A673 (cell line): ENCODE results near the gene UBXN11. TPM values are rescaled to one million over a fixed set of nuclear protein-coding genes. Genes with fewer than 3 reads are reported as not detected.
A peak's percentile ranks its signal among the peaks of the same experiment; 100 is the strongest.

Experiments used
- BruUV-seq: library from RNA; stranded (reverse); fragments of 400-500 nt; replicated peaks from 2 replicates; lab custom pipeline; 2021; lab: Mats Ljungman, UMichigan
- CTCF ChIA-PET: fragments of 300-600 bp; sonication (Branson Sonifier 250); formaldehyde crosslinking; loops from one replicate; lab custom pipeline; 2022; ENCODE audit warnings: antibody characterized with exemption; lab: Charles Lee
- POLR2A ChIA-PET: fragments of 300-600 bp; sonication (Branson Sonifier 250); formaldehyde crosslinking; loops from one replicate; lab custom pipeline; 2022; ENCODE audit warnings: antibody characterized with exemption; ENCODE audit not compliant: low non-redundant PET; lab: Charles Lee
- DNase-seq: peaks from one replicate; pipeline ENCODE4 v3.0.0-alpha.2; 2015; ENCODE audit warnings: low spot score
- H3K27ac ChIP-seq: fragments of 200-600 bp; sonication (generic); 2 replicates; pipeline ENCODE4 v1.5.1; 2016; ENCODE audit warnings: mixed run types, low read depth, mild to moderate bottlenecking, mixed read lengths, antibody characterized with exemption, low read length; ENCODE audit not compliant: poor library complexity, severe bottlenecking
- H3K27me3 ChIP-seq: fragments of 200-600 bp; sonication (generic); replicated peaks from 2 replicates; pipeline ENCODE4 v1.6.1; 2017; ENCODE audit warnings: mixed run types, low read depth, mild to moderate bottlenecking, mixed read lengths, antibody characterized with exemption, low read length; ENCODE audit not compliant: insufficient read depth, poor library complexity
- H3K36me3 ChIP-seq: fragments of 200-600 bp; sonication (generic); 2 replicates; pipeline ENCODE4 v1.6.1; 2016; ENCODE audit warnings: mixed run types, mild to moderate bottlenecking, mixed read lengths, antibody characterized with exemption, low read length; ENCODE audit not compliant: insufficient read depth, poor library complexity, severe bottlenecking
- H3K4me1 ChIP-seq: fragments of 200-600 bp; sonication (generic); 2 replicates; pipeline ENCODE4 v1.6.1; 2017; ENCODE audit warnings: mixed run types, mild to moderate bottlenecking, mixed read lengths, antibody characterized with exemption, low read length; ENCODE audit not compliant: insufficient read depth, poor library complexity, severe bottlenecking
- H3K4me3 ChIP-seq: fragments of 200-600 bp; sonication (generic); 2 replicates; pipeline ENCODE4 v1.5.1; 2016; ENCODE audit warnings: low read depth, mixed run types, mild to moderate bottlenecking, mixed read lengths, low read length; ENCODE audit not compliant: poor library complexity, severe bottlenecking
- H3K9me3 ChIP-seq: fragments of 200-600 bp; sonication (generic); 2 replicates; pipeline ENCODE4 v1.6.1; 2016; ENCODE audit warnings: mixed run types, low read depth, mild to moderate bottlenecking, mixed read lengths, antibody characterized with exemption, low read length; ENCODE audit not compliant: poor library complexity, severe bottlenecking
- EZH2 ChIP-seq: fragments of 200-600 bp; sonication (generic); IDR thresholded peaks from 2 replicates; pipeline ENCODE4 v1.6.1; 2017; ENCODE audit warnings: borderline replicate concordance, low read depth, mild to moderate bottlenecking, mixed read lengths, antibody characterized with exemption, low read length; ENCODE audit not compliant: poor library complexity, severe bottlenecking
- intact Hi-C: fragments of 100-400 bp; cut with micrococcal nuclease; formaldehyde crosslinking; loops from one replicate; pipeline ENCODE4 v1.10.0; 2022; ENCODE audit not compliant: unreplicated experiment
- total RNA-seq: library from RNA; stranded (reverse); gene quantifications from 2 replicates; pipeline ENCODE4 v1.2.3, GENCODE V29; 2021
- TF ChIP-seq, protein P1 (sequence below): fragments of 300-800, 200-600 bp; sonication (generic); conservative IDR thresholded peaks from 2 replicates; pipeline ENCODE4 v1.5.1; 2017; ENCODE audit warnings: low read depth, mild to moderate bottlenecking, antibody characterized with exemption, low read length, moderate library complexity, mixed read lengths

UBXN11 gene
- total RNA-seq, 1 experiment from 2014 or later: 22.1 TPM

DNA sequence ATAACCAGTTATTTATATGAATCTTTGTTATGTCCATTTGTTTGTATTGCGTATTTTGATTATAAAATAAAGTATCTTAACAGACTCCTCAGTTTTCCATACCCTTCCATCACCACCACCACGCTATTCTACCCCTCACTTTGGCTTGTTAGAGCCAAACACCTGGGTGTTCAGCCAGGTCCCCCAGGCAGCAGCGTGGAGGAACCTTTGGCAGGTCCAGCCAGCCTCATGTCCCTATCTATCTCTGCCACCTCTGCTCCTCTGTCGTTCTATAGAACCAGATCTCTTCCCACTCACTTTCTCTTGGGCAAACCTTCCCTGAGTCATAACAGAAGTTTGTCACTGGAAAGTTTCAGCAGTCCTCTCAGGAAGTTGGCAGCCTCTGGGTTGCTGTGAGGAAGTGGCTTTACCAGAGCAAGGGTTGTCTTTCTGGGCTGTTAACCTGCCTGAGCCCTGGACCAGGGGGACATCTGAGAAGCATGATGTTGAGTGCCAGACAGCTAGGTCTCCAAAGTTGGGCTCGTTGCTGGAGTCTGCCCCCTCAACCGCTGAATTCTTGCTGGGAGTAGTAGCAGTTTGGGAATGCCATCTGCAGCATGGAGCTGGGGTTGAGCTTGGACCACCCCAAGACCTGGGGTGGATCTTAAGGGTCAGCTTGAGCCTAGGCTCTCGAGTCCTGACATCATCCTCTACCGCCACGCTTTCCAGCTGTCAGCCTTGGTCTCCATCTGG, 27.5 kb downstream of the UBXN11 start:
- CTCF ChIA-PET: interaction anchor here (0.5 to 1.4 kb wide), 5 partner anchors 21 to 169 kb away, joined by 3 to 6 read pairs (median 4); partner anchors contain the start of gene CEP85
- no TSS peak for BruUV-seq
- Histone ChIP-seq H3K27me3 (no peaks in the 10 kb centered on the region), H3K27ac (peak overlapping the region; percentile 71), H3K4me1 (peaks cover 52% of the 10 kb centered on the region), H3K36me3 (peaks cover 24% of the 10 kb centered on the region), H3K4me3 (peak overlapping the region; percentile 72), H3K9me3 (no peaks in the 10 kb centered on the region)
- POLR2A ChIA-PET: no interaction called here
- DNase-seq: no peak
- intact Hi-C loops: loop anchor here (5.0 kb wide), 1 partner anchor 42 kb away; no protein-coding TSS in a partner anchor
- TF ChIP-seq EZH2: no peak
- TF ChIP-seq, protein P1, sequence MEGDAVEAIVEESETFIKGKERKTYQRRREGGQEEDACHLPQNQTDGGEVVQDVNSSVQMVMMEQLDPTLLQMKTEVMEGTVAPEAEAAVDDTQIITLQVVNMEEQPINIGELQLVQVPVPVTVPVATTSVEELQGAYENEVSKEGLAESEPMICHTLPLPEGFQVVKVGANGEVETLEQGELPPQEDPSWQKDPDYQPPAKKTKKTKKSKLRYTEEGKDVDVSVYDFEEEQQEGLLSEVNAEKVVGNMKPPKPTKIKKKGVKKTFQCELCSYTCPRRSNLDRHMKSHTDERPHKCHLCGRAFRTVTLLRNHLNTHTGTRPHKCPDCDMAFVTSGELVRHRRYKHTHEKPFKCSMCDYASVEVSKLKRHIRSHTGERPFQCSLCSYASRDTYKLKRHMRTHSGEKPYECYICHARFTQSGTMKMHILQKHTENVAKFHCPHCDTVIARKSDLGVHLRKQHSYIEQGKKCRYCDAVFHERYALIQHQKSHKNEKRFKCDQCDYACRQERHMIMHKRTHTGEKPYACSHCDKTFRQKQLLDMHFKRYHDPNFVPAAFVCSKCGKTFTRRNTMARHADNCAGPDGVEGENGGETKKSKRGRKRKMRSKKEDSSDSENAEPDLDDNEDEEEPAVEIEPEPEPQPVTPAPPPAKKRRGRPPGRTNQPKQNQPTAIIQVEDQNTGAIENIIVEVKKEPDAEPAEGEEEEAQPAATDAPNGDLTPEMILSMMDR: no peak

- Histone ChIP-seq H3K27ac (peak overlapping the region; percentile 71), H3K4me1 (peaks cover 52% of the 10 kb centered on the region), H3K36me3 (peaks cover 25% of the 10 kb centered on the region), H3K9me3 (no peaks in the 10 kb centered on the region), H3K27me3 (no peaks in the 10 kb centered on the region), H3K4me3 (no peak overlapping the region)
- POLR2A ChIA-PET: no interaction called here
- intact Hi-C loops: loop anchor here (5.0 kb wide), 1 partner anchor 41 kb away; no protein-coding TSS in a partner anchor
- no peak for DNase-seq
- TF ChIP-seq, protein P1: no peak
- TF ChIP-seq EZH2: no peak
- CTCF ChIA-PET: no interaction called here
- BruUV-seq: no TSS peak
Observed at GRCh38 chr1:26278303-26278702, 28.1 kb downstream of the UBXN11 start.

DNA sequence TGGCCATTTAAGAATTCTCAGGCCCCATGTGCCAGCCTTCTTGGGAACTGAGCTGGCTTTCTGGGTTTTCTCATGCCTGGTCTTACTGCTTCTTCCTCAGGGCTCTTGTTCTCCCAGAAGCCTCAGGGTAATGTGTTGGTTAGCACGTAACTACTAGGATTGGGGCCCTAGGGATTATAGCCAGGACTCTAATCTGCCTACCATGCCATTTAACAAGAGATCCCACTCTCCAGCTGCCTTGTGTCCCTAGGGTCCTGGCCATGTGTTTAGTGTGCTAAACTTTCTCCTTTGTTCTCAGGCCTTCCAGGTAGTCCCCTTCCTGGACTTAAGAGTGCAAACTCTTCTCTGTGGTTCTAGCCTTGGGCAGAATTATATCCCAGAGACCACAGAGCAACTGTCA, 28.7 kb downstream of the UBXN11 start:
- Histone ChIP-seq H3K4me3 (no peak overlapping the region), H3K9me3 (no peaks in the 10 kb centered on the region)

More for the DNA sequence above, 28.7 kb downstream of the UBXN11 start:
- CTCF ChIA-PET: no interaction called here
- no peaks in the 10 kb centered on the region for H3K27me3 ChIP-seq
- TF ChIP-seq, protein P1: no peak
- no peak for TF ChIP-seq EZH2
- no TSS peak for BruUV-seq
- intact Hi-C loops: loop anchor here (5.0 kb wide), 1 partner anchor 40 kb away; no protein-coding TSS in a partner anchor
- no peak for DNase-seq
- H3K27ac ChIP-seq: peak overlapping the region; percentile 23
- peaks cover 52% of the 10 kb centered on the region for H3K4me1 ChIP-seq
- H3K36me3 ChIP-seq: peaks cover 31% of the 10 kb centered on the region
- POLR2A ChIA-PET: no interaction called here
